H1 (cell line): Measurements from ENCODE around the gene LIF. TPM values are rescaled to one million over a fixed set of nuclear protein-coding genes. Genes with fewer than 3 reads are reported as not detected.

Experiments used
- ATF3 ChIP-seq: IDR thresholded peaks from 2 replicates; pipeline ENCODE4 v1.6.1; 2011; ENCODE audit warnings: low read depth, mild to moderate bottlenecking, low read length; ENCODE audit not compliant: insufficient read depth
- CEBPB ChIP-seq: IDR thresholded peaks from 2 replicates; pipeline ENCODE4 v1.6.1; 2012; ENCODE audit warnings: low read depth, low read length
- CHD2 ChIP-seq: IDR thresholded peaks from 2 replicates; pipeline ENCODE4 v1.6.1; 2012; ENCODE audit warnings: low read length, improper control_type of control experiment
- GTF2F1 ChIP-seq: IDR thresholded peaks from 2 replicates; pipeline ENCODE4 v1.6.1; 2012; ENCODE audit warnings: low read depth, low read length, improper control_type of control experiment, borderline replicate concordance
- HDAC2 ChIP-seq, 2 experiments: fragments of 300-600 bp in 1 of 2; sonication (generic) in 1 of 2; IDR thresholded peaks; 2 replicates each; pipeline ENCODE4 v1.6.1; 2011 to 2012; ENCODE audit warnings: low read depth in 2 of 2, low read length in 2 of 2, mild to moderate bottlenecking in 2 of 2, moderate library complexity in 2 of 2, borderline replicate concordance in 1 of 2, inconsistent platforms in 1 of 2
- KDM4A ChIP-seq: IDR thresholded peaks from one replicate; pipeline ENCODE4 v1.7.1; 2012; ENCODE audit warnings: low read depth, mild to moderate bottlenecking, moderate library complexity, low read length, inconsistent platforms; ENCODE audit not compliant: severe bottlenecking
- NANOG ChIP-seq: IDR thresholded peaks from 2 replicates; pipeline ENCODE4 v1.6.1; 2011; ENCODE audit warnings: low read length, low read depth, mild to moderate bottlenecking, inconsistent platforms; ENCODE audit not compliant: insufficient read depth, poor library complexity, severe bottlenecking
- RBBP5 ChIP-seq: IDR thresholded peaks from 2 replicates; pipeline ENCODE4 v1.7.1; 2012; ENCODE audit warnings: low read depth, mild to moderate bottlenecking, inconsistent platforms, low read length, moderate library complexity, borderline replicate concordance
- TCF12 ChIP-seq: IDR thresholded peaks from 2 replicates; pipeline ENCODE4 v1.6.1; 2011; ENCODE audit warnings: low read depth, mild to moderate bottlenecking, low read length
- polyA plus RNA-seq, 7 experiments: library from polyadenylated mRNA; depleted of rRNA in 3 of 7; stranded (reverse) in 5 of 7; unstranded in 2 of 7; fragments of >200 nt in 5 of 7; fragments of 200-250 nt in 2 of 7; gene quantifications; 1 replicate in 5 of 7; 2 replicates in 1 of 7; 4 replicates in 1 of 7; pipeline versions ENCODE4 v1.2.1 to v1.2.3, GENCODE V29; 2011 to 2013; ENCODE audit warnings: missing spikeins in 2 of 7, mixed read lengths in 2 of 7
- total RNA-seq: library from RNA; stranded (reverse); fragmentation: NEBNext Ultra II Directional; extraction: Animal tissue kit (Norgen Biotek cat#: 25700); gene quantifications from 2 replicates; pipeline ENCODE4 v1.2.1, GENCODE V29; 2021

Gene LIF
- total and polyA plus RNA-seq, 2 of the 8 experiments (the other 6 are each of a cell fraction or from before 2014, with no cell fraction given): 3.3 to 3.5 TPM

GRCh38 chr22:30241576-30242371 is 4.8 kb downstream of the LIF start (continued):
- TF ChIP-seq HDAC2 (IDR thresholded peaks at IDR 0.05; ENCODE audit: borderline replicate concordance in 1 of 2, low read depth in 2 of 2, low read length in 2 of 2): no peak
- TF ChIP-seq GTF2F1: no peak
- no peak for TF ChIP-seq TCF12
- TF ChIP-seq CHD2: no peak
- TF ChIP-seq NANOG: no peak
- no peak for TF ChIP-seq KDM4A
- no peak for TF ChIP-seq RBBP5
- TF ChIP-seq CEBPB: no peak
- no peak for TF ChIP-seq ATF3
